HG02884 (cell line): ENCODE results near the gene SLC37A1.

ENCODE experiments used
- ATAC-seq: cut with Tn5 transposase; IDR thresholded peaks from one replicate; pipeline ENCODE4 v1.9.1; 2021; ENCODE audit warnings: mild to moderate bottlenecking, moderate library complexity; ENCODE audit not compliant: unreplicated experiment

SLC37A1 gene

DNA sequence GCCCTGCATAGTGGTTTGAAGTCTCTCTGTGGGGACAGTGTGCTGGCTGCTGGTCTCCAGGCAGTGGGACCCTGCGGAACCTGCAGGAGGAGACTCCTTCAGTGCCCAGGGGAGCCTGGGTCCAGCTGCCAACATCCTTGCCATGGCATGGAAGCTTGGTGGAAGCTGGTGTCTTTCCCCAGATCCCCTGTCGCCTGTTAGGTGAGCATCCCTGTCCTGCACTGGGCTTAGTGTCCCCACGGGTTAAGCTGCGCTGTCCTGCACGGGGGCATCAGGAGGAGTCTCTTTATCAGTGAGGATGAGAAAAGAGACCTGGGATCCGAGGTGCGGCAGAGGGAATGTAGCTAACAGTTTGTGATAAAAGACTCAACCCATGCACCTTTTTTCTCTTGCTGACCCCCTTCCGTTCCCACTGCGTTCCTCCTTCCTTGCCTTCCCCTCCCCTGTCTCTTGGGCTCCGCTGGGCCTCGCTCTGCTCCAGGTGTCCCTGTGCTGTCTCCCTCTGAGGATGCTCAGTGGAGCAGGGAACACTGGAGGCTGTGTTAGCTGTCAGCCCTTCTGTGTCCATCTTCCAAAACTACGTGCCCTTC lies 59.3 kb downstream of the SLC37A1 start:
- ATAC-seq, result no peak

DNA sequence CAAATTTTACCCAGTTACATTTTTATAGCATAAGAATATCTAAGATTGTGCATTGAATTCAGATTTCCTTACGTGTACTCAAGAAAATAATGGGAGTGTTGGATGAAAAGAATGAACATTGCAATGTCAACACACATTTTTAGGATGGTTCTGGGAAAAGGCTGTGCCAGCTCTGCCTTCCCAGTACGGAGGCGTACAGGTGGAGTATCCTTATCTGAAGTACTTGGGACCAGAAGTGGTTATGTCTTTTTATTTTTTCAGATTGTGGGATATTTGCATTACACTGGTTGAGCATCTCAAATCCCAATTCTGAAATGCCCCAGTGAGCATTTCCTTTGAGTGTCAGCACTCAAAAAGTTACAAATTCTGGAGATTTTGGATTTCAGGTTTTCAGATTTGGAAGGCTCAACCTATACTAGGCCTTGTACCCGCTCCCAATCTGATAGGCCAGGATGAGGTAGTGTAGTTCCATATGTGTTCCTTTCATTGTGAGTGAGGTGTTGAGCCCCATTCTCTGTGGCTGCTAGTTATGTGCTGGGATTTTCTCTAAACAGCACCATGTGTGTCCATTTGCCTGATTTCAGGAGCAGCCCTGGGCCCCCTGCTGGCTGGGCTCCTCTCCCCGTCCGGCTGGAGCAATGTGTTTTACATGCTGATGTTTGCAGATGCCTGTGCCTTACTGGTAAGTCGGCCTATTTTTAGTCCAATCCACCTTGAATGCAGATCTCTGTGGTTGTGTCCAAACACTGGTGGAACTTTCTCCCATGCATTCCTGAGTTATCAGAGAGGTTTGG lies 60.8 kb downstream of the SLC37A1 start:
- ATAC-seq, result no peak

DNA sequence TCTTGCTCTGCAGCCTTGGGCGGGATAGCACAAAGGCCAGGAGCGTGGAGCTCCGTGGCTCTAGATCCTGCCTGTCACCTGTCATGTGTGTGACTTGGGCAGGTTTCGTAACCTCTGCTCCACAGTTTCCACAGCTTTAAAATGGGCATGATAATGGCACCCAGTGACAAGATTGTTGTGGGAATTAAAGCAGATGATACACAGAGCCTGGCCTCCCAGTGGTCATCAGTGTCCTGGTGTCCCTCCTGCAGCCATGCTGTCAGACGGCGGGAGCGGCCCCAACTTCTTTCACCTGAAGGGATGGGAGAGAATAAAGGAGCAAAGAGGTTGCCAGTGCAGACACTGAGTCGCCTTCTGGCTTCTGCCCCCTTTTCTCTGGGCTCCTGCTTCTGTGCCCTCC lies 61.5 kb downstream of the SLC37A1 start:
- no peak for ATAC-seq

DNA sequence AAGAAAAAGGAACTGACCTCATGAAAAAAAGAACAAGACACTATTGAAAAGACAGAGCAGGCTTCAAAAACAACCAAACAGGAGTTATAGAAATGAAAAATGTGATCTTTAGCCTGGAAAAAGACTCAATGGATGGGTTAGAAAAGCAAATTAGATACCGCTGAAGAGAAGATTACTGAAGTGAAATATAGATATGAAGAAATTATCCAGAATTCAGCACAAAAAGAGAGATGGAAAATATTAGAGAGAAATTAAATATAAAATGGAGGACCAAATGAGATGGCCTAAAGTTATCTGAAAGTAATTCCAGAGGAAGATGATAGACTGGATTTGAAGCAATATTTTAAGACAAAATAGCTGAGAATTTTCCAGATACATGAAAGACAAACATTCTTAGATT lies 63.0 kb downstream of the SLC37A1 start:
- ATAC-seq, result no peak

DNA sequence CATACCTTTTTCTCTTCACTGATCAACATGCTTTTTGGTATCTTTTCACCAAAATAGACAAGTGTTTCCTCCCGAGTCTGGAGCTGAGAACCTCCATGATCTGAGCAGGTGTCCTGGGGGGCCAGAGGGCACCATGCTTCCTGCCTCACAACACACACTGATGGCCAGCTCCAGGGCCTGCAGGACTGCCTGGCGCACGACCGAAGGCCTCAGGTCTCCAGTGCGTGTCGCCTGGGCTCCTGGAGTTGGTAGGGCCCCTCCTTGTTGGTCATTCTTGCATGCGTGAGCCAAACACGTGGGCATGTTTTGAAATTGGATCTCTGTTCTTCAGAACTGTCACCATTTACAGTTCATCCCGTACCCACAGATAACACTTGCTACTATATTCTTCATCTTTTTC lies 64.4 kb downstream of the SLC37A1 start:
- ATAC-seq, result no peak

DNA sequence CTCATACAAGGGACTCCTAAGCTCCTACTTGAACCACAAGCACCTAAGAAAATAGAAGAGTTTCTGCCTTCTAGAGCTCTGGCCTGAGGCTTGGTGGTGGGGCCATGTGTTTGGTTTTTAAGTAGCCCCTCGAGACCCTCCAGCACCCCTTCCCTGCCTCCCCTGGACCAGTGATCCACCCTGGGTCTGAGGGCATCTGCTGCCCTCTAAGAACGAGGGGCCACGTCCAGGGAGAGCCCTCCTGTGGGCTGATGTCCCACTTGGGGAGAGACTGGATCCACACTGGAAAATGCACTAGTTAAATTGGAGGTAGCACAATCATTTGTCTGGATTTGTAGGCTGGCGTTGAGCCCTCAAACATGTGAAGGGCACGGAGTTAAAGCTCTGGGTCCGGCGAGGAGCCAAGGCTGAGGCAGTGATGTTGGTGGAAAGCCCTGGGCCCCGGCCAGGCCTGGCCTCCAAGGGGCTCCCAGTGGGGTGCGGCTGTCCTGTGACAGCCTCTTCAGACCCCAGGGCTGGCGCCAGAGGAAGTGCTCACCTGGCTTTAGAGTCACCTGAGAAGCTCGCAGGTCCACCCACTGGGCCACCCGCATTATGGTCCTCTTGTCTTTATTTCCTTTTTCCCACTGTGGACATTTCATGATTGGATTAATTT lies 65.2 kb downstream of the SLC37A1 start:
- ATAC-seq, result no peak

DNA sequence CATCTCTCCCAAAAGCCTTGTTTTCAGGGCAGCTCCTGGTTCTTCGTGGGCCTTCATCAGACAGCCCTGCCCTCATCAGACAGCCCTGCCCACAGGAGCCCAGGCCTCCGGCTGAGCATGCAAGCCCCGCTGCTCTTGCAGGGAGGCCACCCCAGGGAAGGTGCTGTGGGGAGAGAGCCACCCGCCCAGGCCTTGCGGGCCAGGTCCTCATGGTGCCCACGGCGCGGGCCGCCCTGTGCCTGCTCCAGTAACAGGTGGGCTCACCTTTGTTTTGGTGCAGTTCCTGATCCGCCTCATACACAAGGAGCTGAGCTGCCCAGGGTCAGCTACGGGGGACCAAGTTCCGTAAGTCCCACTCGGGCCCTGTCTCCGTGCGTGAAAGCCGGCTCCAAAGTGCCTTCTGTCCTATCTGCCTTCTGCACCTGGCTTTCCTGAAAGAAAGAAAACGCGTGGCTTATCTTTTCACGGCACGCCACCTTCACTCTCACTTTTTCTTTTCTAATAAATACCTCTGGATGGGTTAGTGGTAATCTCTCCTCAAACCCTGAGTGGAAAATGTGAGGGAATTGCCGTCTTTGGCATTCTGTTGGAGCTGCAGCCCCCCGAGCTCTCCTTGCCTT lies 65.9 kb downstream of the SLC37A1 start:
- no peak for ATAC-seq

DNA sequence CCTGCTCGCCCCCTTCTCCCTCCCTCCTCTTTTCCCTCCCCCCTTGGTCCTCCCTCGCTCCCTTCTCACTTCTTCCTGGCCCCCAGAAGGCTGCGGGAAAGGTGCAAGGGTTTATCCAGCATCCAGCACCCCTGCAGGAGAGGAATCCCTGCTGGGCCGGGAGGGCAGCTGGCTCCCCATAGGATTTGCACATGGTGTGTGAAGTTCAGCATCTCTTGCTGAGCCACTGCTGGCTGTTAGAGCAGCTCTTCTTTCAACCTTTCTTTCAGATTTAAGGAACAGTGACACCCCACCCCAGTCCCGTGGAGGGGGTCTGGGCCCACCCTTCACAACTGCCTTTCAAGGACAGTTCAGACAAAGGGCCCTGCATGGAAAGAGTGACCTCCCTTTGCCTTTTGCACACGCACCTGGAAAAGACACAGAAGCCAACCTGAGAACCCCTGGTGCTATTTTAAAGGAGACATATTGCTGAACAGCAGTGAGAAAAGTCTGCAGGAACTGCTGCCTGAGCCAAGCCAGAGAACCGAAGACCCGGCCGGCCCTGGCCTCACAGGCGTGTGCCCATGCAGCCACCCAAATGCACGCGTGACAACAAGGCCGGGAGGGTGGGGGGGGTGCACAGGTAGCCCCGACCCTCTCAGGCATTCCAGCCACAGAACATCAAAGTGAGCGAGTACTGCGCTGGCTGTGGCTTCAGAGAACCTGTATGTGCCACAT lies 66.6 kb downstream of the SLC37A1 start:
- ATAC-seq, result no peak

DNA sequence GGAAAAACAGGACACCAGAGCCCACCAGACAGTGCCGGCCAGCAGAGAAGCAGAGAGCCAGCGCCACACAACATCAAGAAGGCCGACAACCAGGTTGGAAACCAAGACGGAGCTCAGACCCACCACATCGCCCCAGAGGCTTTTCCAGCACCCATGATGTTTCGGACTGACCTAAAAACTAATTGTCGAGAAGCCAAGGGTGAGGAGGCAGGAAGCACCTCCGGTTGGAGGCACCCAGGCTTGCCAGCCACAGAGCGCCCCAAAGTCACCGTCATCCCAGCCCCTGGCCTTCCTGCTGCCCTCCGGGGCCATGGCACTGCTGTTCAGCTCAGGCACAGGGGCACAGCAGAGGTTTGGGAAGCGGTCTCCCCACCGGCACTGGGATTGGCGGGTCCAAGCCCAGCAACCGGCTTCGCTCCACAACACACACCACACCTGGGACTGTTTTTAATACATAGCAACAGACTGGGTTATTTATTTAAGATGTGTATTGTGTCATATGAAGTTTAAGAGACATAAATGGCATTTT lies 67.2 kb downstream of the SLC37A1 start:
- ATAC-seq, result no peak

DNA sequence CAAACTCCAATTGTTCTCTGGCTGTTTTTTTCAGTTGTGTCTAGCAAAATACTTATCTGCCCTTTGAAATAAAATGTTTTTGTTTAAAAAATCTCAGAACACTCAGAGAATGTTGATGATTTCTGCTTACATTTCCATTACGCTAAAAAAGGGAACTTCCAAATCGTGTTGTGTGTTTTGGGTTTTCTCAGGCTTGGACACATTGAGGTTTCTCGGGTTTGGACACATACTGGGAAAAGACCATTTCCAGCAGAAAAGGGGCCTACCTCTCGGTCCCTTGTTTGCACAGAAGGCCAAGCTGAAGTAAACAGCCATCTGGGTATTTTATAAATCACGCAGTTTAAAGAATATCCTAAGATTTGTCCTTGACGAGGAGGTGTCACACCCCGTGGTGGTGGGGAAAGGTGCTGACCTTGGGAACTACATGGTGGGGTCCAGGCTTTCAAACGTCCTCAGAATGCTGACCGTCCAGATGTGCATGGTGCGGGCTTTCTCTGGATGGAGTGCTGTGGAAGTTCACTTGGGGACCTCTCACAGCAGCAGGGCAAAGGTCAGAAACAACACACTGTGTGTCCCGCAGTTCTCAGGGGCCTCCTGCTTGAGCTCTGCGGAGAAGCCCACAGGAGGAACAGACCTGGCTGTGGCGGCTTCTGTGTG lies 67.8 kb downstream of the SLC37A1 start:
- no peak for ATAC-seq

DNA sequence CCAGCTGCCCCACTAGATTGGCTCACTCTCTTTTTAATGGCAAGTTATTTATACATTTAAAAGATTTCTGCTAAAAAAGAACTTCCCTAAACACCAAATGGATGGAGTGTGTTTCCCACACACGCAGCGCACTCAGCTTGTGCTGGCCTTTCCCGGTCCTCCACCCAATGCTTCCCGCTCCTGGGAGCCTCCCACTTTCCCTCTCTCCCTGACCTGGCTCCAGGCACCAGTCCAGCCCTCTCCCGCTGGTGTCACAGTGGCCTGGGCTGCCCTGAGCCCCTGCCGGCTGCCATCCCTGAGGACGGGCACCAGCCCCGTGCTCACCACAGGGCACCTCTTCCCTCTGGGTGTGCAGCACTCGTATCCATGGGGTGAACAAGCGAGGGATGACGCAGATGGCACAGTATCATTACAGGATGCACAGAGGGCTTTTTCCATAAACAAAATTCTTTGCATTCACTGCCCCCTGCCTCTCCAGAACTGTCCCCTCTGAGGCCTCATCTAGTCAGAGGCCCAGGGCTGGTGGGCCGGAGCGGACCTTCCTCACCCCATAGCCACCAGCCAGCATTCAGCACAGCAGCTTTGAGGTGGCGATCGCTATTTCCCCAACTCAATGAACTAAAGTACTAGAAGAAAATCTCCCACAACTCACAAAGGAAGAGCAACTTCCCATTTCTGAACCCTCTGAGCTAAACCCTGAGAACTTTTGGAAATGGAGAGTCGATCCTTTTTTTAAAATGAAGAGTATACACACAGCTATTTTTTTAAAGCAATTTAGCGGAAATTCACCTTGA lies 68.5 kb downstream of the SLC37A1 start:
- no peak for ATAC-seq

DNA sequence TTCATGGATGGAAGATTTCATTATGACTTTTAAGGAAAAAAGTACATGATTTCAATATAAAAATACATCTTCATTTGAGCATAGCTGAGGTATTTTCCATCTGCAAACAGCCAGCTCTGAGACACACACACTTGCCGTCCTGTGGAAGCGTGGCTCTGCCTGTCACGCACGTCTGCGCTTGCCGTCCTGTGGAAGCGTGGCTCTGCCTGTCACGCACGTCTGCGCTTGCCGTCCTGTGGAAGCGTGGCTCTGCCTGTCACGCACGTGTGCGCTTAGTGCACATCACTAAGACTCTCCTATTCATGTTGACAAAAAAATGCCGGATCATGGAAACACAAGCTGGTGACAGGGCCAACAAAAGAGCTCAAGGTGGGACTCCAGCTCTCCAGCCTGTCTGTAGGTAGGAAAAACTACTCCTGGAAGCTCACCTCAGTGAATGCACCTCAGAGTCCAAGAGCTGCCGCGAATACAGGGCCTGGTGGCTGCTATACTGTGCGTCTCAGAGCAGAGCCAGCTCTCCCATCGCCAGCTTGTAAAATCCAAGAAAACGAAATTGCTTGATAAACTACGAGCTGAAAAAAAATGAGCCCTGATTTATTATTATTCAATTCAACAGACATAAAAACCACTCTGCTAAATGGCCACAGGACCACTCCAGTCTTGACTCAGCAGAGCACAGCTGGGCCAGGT lies 69.3 kb downstream of the SLC37A1 start:
- ATAC-seq, result no peak

DNA sequence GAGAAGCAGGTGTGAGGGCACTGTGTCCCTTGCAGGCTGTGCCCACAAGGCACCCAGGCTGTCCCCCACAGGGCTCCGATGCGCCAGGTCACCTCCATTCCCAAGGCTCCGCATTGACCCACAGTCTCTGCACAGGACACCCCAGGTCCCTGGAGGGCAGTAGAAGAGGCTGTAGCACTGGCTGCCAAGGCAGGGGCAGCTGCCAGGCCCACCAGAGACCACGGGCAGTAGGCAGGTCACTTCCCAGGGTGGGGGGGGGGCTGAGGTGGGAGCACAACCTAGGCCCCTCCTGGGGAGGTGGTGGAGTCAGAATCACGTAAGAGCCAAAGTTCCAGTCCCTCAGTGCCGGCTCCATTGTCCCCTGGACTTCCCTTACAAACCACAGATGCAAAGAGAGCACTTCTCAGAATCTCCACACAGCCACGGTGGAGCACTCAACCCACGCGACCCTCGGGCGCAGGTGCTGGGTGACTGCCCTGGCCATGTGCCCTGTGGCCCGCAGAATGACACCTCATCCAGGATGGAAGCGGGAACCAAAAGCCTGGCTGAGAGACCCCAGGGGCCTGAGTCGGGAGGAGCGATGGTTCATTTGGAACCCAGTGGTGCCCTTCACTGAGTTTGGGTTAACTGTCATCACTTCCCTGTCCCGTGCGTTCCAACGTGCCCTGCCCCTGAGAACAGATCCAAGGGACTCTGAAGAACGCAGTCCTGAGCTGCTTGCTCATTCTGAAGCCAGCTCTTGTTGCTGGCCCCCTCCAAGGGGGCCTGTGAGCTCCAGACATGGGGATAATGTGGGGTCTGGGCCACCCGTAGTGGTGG lies 70.0 kb downstream of the SLC37A1 start:
- ATAC-seq, result no peak

DNA sequence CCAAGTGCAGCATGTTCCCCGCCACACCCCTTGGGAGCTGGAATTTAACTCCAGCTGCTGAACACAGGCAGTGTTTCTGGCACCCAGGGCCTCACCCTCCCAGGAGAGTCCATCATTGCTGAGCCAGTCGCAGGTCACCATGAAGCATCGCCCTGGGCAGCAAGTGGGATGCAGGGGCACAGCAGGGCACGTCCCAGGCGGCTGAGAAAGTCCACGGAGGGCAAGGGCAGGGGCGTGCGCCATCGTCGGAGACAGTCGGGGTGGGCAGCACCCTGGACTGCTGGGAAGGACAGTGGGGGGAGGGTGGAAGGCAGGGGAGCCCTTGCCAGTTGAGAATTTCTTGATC lies 70.6 kb downstream of the SLC37A1 start:
- ATAC-seq, result no peak

DNA sequence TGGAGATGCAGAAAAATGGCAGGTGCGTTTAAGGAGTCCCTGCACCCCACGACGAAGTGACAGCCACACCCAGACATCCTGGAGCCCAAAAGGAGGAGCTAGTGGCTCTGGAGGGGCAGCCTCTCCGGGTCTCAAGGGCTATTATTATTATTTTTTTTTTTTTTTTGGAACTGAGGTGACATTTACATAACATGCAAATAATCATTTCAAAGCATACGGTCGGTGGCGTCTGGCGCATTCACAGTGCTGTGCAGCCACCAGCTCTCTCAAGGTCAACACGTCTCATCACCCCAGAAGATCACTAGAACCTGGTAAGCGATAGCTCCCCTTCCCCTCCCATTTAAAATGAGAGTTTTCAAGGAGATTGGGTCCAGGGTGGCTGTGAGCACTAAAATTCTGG lies 72.2 kb downstream of the SLC37A1 start:
- ATAC-seq, result no peak

DNA sequence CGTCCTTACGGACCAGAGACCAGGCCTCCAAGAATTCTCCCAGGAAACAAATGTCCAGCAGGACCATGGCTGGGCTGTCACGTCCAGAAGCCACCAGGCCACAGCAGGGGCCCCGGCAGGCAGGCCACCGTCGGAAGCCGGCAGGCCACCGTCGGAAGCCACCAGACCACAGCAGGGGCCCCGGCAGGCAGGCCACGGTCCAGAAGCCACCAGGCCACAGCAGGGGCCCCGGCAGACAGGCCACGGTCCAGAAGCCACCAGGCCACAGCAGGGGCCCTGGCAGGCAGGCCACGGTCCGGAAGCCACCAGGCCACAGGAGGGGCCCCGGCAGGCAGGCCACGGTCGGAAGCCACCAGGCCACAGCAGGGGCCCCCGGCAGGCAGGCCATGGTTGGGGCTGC lies 72.8 kb downstream of the SLC37A1 start:
- no peak for ATAC-seq

DNA sequence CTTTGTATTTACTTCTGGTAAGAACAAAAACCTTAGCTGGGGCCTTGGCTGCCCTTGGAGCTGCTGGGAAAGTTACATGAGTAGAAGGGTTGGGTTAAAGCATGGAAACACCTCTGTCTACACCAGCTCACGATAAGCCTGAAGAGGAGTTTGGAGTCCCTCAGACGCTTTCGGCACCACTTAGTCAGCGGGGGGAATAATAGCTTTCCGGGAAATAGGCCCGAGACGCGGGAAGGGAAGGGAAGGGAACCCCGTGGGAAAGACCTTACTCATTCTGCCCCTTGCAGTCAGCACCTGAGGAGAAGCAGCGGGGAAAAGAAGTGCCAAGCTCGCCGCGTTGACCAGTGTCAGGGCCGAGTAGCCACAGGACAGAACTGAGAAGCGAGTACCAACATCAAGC lies 73.4 kb downstream of the SLC37A1 start:
- ATAC-seq, result no peak

DNA sequence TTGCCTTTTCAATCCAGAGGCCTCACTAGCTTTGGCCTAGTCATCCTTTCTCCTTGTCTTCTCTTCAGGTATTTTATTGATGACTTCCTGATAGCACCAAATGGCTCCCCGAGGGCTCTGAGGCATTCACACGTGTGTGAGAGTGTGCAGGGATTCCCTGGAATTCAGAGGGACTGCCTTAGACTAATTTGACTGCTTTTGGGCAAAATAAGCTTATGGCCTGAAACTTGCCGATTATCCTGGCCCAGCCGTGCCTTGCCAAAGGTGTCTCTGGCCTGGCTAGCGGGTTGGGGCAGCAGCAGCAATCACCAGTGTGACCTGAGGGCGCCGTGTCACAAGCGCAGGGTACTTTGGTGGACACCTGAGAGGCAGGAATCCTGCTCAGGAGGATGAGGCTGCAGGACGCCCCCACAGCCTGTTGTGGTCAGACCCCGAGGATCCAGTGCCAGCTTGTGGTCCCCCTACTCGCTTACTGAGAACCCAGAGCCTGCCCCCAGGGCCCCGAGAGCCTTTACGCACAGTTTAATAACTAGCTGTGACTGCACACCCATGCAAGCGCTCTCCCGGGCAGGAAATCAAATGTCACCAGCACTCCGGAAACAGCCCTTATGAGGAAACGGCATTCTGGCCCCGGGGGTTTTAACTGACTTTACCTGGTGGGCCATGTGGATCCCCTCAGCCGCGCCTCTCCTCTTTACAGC lies 76.9 kb downstream of the SLC37A1 start:
- ATAC-seq, result no peak
